Keratinocyte (primary cell): ENCODE measurements around the gene GUCA2A. TPM values are rescaled to one million over a fixed set of nuclear protein-coding genes. Genes with fewer than 3 reads are reported as not detected.

Source experiments
- DNase-seq: peaks from one replicate; pipeline ENCODE4 v3.0.0-alpha.2; 2011; ENCODE audit warnings: low read depth, missing footprints, low spot score
- FAIRE-seq: peaks from 2 replicates; lab custom pipeline; 2011; peaks lifted over from hg19 to GRCh38; lab: Jason Lieb, UNC
- H2AFZ ChIP-seq: 2 replicates; pipeline ENCODE4 v1.6.0; 2012; ENCODE audit warnings: low read length, control low read depth, inconsistent platforms; ENCODE audit not compliant: control insufficient read depth
- H3K27ac ChIP-seq: 2 replicates; pipeline ENCODE4 v1.5.1; 2011; ENCODE audit warnings: low read length; ENCODE audit not compliant: control insufficient read depth, insufficient read depth
- H3K27me3 ChIP-seq: 3 replicates; pipeline ENCODE4 v1.6.0; 2011; ENCODE audit warnings: low read length; ENCODE audit not compliant: control insufficient read depth, insufficient read depth; ENCODE audit errors: extremely low read depth
- H3K36me3 ChIP-seq, 2 experiments: 2 replicates in 1 of 2; 3 replicates in 1 of 2; pipeline ENCODE4 v1.5.1; 2011; ENCODE audit warnings: low read length in 2 of 2, mild to moderate bottlenecking in 1 of 2; ENCODE audit not compliant: control insufficient read depth in 2 of 2, insufficient read depth in 2 of 2; ENCODE audit errors: extremely low read depth in 1 of 2
- H3K4me1 ChIP-seq: 3 replicates; pipeline ENCODE4 v1.5.1; 2011; ENCODE audit warnings: low read length; ENCODE audit not compliant: control insufficient read depth, insufficient read depth; ENCODE audit errors: extremely low read depth
- H3K4me2 ChIP-seq: 3 replicates; pipeline ENCODE4 v1.6.0; 2011; ENCODE audit warnings: low read depth, low read length; ENCODE audit not compliant: control insufficient read depth, insufficient read depth; ENCODE audit errors: extremely low read depth
- H3K4me3 ChIP-seq, 3 experiments: fragments of 200-600 bp in 1 of 3; sonication (generic) in 1 of 3; 2 replicates in 2 of 3; 3 replicates in 1 of 3; pipeline ENCODE4 v1.5.1; 2011 to 2016; ENCODE audit warnings: low read length in 3 of 3, mild to moderate bottlenecking in 3 of 3, control low read depth in 2 of 3, inconsistent platforms in 1 of 3, low read depth in 1 of 3, mixed read lengths in 1 of 3, mixed run types in 1 of 3, moderate library complexity in 1 of 3; ENCODE audit not compliant: control insufficient read depth in 2 of 3, insufficient read depth in 2 of 3; ENCODE audit errors: extremely low read depth in 1 of 3
- H3K79me2 ChIP-seq: 2 replicates; pipeline ENCODE4 v1.6.0; 2012; ENCODE audit warnings: low read length; ENCODE audit not compliant: control insufficient read depth, insufficient read depth
- H3K9ac ChIP-seq: 3 replicates; pipeline ENCODE4 v1.6.0; 2011; ENCODE audit warnings: low read length; ENCODE audit not compliant: control insufficient read depth, insufficient read depth; ENCODE audit errors: extremely low read depth
- H3K9me1 ChIP-seq: 3 replicates; pipeline ENCODE4 v1.6.0; 2011; ENCODE audit warnings: low read length; ENCODE audit not compliant: control insufficient read depth, insufficient read depth; ENCODE audit errors: extremely low read depth
- H3K9me3 ChIP-seq: 2 replicates; pipeline ENCODE4 v1.5.1; 2012; ENCODE audit warnings: low read depth, low read length; ENCODE audit not compliant: control insufficient read depth
- H4K20me1 ChIP-seq: 3 replicates; pipeline ENCODE4 v1.6.0; 2011; ENCODE audit warnings: low read length; ENCODE audit not compliant: control insufficient read depth, insufficient read depth; ENCODE audit errors: extremely low read depth
- EZH2 ChIP-seq: IDR thresholded peaks from one replicate; pipeline ENCODE4 v1.6.1; 2012; ENCODE audit warnings: inconsistent platforms, mild to moderate bottlenecking, low read length, moderate library complexity
- dilution Hi-C: fragments of 300-500 bp; cut with MboI; formaldehyde crosslinking; loops from one replicate; pipeline ENCODE4 v1.7.0; 2020; ENCODE audit warnings: low sequenced_read_pairs; ENCODE audit not compliant: extremely low pct_ligation_motif_present
- polyA plus RNA-seq, 5 experiments: library from polyadenylated mRNA; depleted of rRNA in 3 of 5; stranded (reverse) in 3 of 5; stranded (forward) in 1 of 5; unstranded in 1 of 5; fragments of >200 nt; gene quantifications; 1 replicate in 1 of 5; 2 replicates in 3 of 5; 3 replicates in 1 of 5; pipeline versions ENCODE4 v1.2.1 to v1.2.3, GENCODE V29; 2011 to 2012; ENCODE audit warnings: missing spikeins in 2 of 5, low read depth in 1 of 5, low replicate concordance in 1 of 5
- TF ChIP-seq, protein P1 (sequence below), 3 experiments: IDR thresholded peaks in 1 of 3; conservative IDR thresholded peaks in 1 of 3; optimal IDR thresholded peaks in 1 of 3; 2 replicates in 2 of 3; 3 replicates in 1 of 3; pipeline versions ENCODE3 to v1.5.1; 2011; ENCODE audit warnings: low read length in 3 of 3, mild to moderate bottlenecking in 3 of 3, moderate library complexity in 2 of 3, control low read depth in 1 of 3, inconsistent platforms in 1 of 3; ENCODE audit not compliant: insufficient read depth in 2 of 3; ENCODE audit errors: extremely low read depth in 1 of 3

Gene GUCA2A
- polyA plus RNA-seq, 1 donor (not counting 4 experiments of a cell fraction or from before 2014, with no cell fraction given), result not detected

DNA sequence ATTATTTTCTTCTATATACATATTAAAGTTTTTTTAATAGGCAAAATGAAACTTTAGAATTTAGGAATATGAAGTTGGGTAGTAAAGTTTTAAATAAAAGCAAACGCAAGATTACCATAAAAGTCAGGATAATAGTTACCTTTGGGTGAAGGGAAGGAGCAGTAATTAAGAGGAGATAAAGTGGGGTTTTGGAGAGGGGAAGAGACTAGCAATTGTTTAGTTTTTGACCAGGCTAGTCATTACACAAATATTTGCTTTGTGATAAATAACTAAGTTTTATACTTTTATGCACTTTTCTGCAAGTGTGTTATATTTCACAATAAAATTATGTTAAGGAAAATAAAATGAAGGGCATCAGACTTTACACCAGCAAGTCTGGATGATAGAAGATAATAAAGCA is 39.0 kb downstream of the GUCA2A start:
- Histone ChIP-seq H3K9ac (no peak overlapping the region), H3K4me1 (no peaks in the 10 kb centered on the region), H3K9me3 (no peaks in the 10 kb centered on the region), H3K79me2 (no peaks in the 10 kb centered on the region), H4K20me1 (no peaks in the 10 kb centered on the region), H3K4me2 (no peak overlapping the region), H3K4me3 (no peak overlapping the region), H3K27ac (no peak overlapping the region), H3K9me1 (no peaks in the 10 kb centered on the region), H3K27me3 (peaks cover 5% of the 10 kb centered on the region), H2AFZ (no peak overlapping the region), H3K36me3 (no peaks in the 10 kb centered on the region)
- FAIRE-seq (no peak), DNase-seq (no peak)
- no peak for TF ChIP-seq EZH2
- TF ChIP-seq, protein P1, sequence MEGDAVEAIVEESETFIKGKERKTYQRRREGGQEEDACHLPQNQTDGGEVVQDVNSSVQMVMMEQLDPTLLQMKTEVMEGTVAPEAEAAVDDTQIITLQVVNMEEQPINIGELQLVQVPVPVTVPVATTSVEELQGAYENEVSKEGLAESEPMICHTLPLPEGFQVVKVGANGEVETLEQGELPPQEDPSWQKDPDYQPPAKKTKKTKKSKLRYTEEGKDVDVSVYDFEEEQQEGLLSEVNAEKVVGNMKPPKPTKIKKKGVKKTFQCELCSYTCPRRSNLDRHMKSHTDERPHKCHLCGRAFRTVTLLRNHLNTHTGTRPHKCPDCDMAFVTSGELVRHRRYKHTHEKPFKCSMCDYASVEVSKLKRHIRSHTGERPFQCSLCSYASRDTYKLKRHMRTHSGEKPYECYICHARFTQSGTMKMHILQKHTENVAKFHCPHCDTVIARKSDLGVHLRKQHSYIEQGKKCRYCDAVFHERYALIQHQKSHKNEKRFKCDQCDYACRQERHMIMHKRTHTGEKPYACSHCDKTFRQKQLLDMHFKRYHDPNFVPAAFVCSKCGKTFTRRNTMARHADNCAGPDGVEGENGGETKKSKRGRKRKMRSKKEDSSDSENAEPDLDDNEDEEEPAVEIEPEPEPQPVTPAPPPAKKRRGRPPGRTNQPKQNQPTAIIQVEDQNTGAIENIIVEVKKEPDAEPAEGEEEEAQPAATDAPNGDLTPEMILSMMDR (optimal IDR thresholded peaks at IDR 0.05 in 1 of 3, IDR thresholded peaks at IDR 0.05 in 1 of 3, conservative IDR thresholded peaks at IDR 0.05 in 1 of 3; ENCODE audit: extremely low read depth in 1 of 3, insufficient read depth in 2 of 3, low read length in 3 of 3), result no peak
- dilution Hi-C loops, result no loop called here

- H3K27ac ChIP-seq, result no peak overlapping the region
- no peaks in the 10 kb centered on the region for H3K4me1 ChIP-seq
- no peaks in the 10 kb centered on the region for H3K36me3 ChIP-seq
- TF ChIP-seq EZH2, result no peak
- TF ChIP-seq, protein P1 (optimal IDR thresholded peaks at IDR 0.05 in 1 of 3, IDR thresholded peaks at IDR 0.05 in 1 of 3, conservative IDR thresholded peaks at IDR 0.05 in 1 of 3; ENCODE audit: extremely low read depth in 1 of 3, insufficient read depth in 2 of 3, low read length in 3 of 3), result no peak
- FAIRE-seq (no peak), DNase-seq (no peak)
- H3K9ac ChIP-seq, result no peak overlapping the region
- no peak overlapping the region for H3K4me2 ChIP-seq
- H3K9me3 ChIP-seq, result no peaks in the 10 kb centered on the region
- H2AFZ ChIP-seq, result no peak overlapping the region
- no peaks in the 10 kb centered on the region for H4K20me1 ChIP-seq
- peaks cover 5% of the 10 kb centered on the region for H3K27me3 ChIP-seq
- dilution Hi-C loops, result no loop called here
- H3K4me3 ChIP-seq, result no peak overlapping the region
- no peaks in the 10 kb centered on the region for H3K9me1 ChIP-seq
- H3K79me2 ChIP-seq, result no peaks in the 10 kb centered on the region
Measured at GRCh38 chr1:42122408-42122807, 42.1 kb downstream of the GUCA2A start.
